H1 (cell line): ENCODE results near the gene EFEMP2. TPM values are rescaled to one million over a fixed set of nuclear protein-coding genes. Genes with fewer than 3 reads are reported as not detected.

ENCODE experiments used
- EP300 ChIP-seq, 2 experiments: IDR thresholded peaks; 1 replicate in 1 of 2; 2 replicates in 1 of 2; pipeline ENCODE4 v1.6.1; 2011 to 2012; ENCODE audit warnings: low read depth in 2 of 2, low read length in 2 of 2, mild to moderate bottlenecking in 2 of 2, borderline replicate concordance in 1 of 2, inconsistent platforms in 1 of 2, moderate library complexity in 1 of 2
- JUN ChIP-seq: IDR thresholded peaks from 2 replicates; pipeline ENCODE4 v1.6.1; 2011; ENCODE audit warnings: low read depth, mild to moderate bottlenecking, improper control_type of control experiment, low read length
- JUND ChIP-seq: IDR thresholded peaks from 2 replicates; pipeline ENCODE4 v1.6.1; 2011; ENCODE audit warnings: mild to moderate bottlenecking, improper control_type of control experiment, low read length
- SIRT6 ChIP-seq: IDR thresholded peaks from one replicate; pipeline ENCODE4 v1.7.1; 2012; ENCODE audit warnings: low read length, inconsistent platforms
- polyA plus RNA-seq, 7 experiments: library from polyadenylated mRNA; depleted of rRNA in 3 of 7; stranded (reverse) in 5 of 7; unstranded in 2 of 7; fragments of >200 nt in 5 of 7; fragments of 200-250 nt in 2 of 7; gene quantifications; 1 replicate in 5 of 7; 2 replicates in 1 of 7; 4 replicates in 1 of 7; pipeline versions ENCODE4 v1.2.1 to v1.2.3, GENCODE V29; 2011 to 2013; ENCODE audit warnings: missing spikeins in 2 of 7, mixed read lengths in 2 of 7
- total RNA-seq: library from RNA; stranded (reverse); fragmentation: NEBNext Ultra II Directional; extraction: Animal tissue kit (Norgen Biotek cat#: 25700); gene quantifications from 2 replicates; pipeline ENCODE4 v1.2.1, GENCODE V29; 2021
- TF ChIP-seq, protein P1 (sequence below): IDR thresholded peaks from 2 replicates; pipeline ENCODE4 v1.6.1; 2011; ENCODE audit warnings: low read length, improper control_type of control experiment
- TF ChIP-seq, protein P2 (sequence below), 3 experiments: IDR thresholded peaks; 1 replicate in 2 of 3; 2 replicates in 1 of 3; pipeline versions ENCODE4 v1.5.1 to v1.6.1; 2011; ENCODE audit warnings: low read length in 3 of 3, mild to moderate bottlenecking in 3 of 3, inconsistent platforms in 2 of 3, low read depth in 1 of 3, moderate library complexity in 1 of 3; ENCODE audit not compliant: insufficient read depth in 1 of 3; ENCODE audit errors: control extremely low read depth in 1 of 3

Gene EFEMP2
- total and polyA plus RNA-seq, 2 of the 8 experiments (the other 6 are each of a cell fraction or from before 2014, with no cell fraction given): 8.8 to 17.2 TPM

- TF ChIP-seq JUND: peak; percentile 66
- no peak for TF ChIP-seq SIRT6
- TF ChIP-seq, protein P1, sequence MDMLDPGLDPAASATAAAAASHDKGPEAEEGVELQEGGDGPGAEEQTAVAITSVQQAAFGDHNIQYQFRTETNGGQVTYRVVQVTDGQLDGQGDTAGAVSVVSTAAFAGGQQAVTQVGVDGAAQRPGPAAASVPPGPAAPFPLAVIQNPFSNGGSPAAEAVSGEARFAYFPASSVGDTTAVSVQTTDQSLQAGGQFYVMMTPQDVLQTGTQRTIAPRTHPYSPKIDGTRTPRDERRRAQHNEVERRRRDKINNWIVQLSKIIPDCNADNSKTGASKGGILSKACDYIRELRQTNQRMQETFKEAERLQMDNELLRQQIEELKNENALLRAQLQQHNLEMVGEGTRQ: no peak
- TF ChIP-seq, protein P2, sequence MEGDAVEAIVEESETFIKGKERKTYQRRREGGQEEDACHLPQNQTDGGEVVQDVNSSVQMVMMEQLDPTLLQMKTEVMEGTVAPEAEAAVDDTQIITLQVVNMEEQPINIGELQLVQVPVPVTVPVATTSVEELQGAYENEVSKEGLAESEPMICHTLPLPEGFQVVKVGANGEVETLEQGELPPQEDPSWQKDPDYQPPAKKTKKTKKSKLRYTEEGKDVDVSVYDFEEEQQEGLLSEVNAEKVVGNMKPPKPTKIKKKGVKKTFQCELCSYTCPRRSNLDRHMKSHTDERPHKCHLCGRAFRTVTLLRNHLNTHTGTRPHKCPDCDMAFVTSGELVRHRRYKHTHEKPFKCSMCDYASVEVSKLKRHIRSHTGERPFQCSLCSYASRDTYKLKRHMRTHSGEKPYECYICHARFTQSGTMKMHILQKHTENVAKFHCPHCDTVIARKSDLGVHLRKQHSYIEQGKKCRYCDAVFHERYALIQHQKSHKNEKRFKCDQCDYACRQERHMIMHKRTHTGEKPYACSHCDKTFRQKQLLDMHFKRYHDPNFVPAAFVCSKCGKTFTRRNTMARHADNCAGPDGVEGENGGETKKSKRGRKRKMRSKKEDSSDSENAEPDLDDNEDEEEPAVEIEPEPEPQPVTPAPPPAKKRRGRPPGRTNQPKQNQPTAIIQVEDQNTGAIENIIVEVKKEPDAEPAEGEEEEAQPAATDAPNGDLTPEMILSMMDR (IDR thresholded peaks at IDR 0.05; ENCODE audit: control extremely low read depth in 1 of 3, insufficient read depth in 1 of 3, low read depth in 1 of 3, low read length in 3 of 3): no peak
- no peak for TF ChIP-seq JUN
- peak in 1 of 2 experiments; percentile 76; a peak in 1 of 3 replicates for TF ChIP-seq EP300 (IDR thresholded peaks at IDR 0.05; ENCODE audit: borderline replicate concordance in 1 of 2, low read depth in 2 of 2, low read length in 2 of 2)
Measured at GRCh38 chr11:65900125-65900898, 27.7 kb upstream of the EFEMP2 start, which contains the start of gene FOSL1 (continued).
